HG03175 (cell line): ENCODE data around the gene CPA3.
A peak's percentile ranks its signal among the peaks of the same experiment; 100 is the strongest.

Experiments used
- ATAC-seq: cut with Tn5 transposase; IDR thresholded peaks from one replicate; pipeline ENCODE4 v1.9.1; 2021; ENCODE audit warnings: mild to moderate bottlenecking, moderate library complexity; ENCODE audit not compliant: unreplicated experiment

CPA3 gene, protein sequence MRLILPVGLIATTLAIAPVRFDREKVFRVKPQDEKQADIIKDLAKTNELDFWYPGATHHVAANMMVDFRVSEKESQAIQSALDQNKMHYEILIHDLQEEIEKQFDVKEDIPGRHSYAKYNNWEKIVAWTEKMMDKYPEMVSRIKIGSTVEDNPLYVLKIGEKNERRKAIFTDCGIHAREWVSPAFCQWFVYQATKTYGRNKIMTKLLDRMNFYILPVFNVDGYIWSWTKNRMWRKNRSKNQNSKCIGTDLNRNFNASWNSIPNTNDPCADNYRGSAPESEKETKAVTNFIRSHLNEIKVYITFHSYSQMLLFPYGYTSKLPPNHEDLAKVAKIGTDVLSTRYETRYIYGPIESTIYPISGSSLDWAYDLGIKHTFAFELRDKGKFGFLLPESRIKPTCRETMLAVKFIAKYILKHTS

DNA sequence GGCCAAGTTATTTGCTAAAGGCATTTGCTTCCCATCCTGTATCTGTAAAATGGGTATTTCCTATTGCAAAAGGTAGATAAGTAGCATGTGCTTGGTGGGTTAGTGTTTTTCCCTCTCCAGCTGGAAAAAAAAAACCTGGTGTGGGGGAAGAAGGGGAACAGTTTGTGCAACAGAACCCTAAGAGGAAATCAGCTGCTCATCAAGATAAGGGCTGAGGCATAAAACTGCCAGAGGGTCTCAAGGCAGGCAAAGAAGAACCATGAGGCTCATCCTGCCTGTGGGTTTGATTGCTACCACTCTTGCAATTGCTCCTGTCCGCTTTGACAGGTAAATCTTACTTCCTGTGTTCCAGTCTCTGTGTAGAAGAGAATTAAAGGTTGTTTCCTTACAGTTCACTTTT is at the start of gene CPA3:
Gene CPA3 (plus strand): TSS at position 248 of the 400 bp plus-strand sequence. CDS start 12 bp downstream, at position 260.
- ATAC-seq, result no peak

DNA sequence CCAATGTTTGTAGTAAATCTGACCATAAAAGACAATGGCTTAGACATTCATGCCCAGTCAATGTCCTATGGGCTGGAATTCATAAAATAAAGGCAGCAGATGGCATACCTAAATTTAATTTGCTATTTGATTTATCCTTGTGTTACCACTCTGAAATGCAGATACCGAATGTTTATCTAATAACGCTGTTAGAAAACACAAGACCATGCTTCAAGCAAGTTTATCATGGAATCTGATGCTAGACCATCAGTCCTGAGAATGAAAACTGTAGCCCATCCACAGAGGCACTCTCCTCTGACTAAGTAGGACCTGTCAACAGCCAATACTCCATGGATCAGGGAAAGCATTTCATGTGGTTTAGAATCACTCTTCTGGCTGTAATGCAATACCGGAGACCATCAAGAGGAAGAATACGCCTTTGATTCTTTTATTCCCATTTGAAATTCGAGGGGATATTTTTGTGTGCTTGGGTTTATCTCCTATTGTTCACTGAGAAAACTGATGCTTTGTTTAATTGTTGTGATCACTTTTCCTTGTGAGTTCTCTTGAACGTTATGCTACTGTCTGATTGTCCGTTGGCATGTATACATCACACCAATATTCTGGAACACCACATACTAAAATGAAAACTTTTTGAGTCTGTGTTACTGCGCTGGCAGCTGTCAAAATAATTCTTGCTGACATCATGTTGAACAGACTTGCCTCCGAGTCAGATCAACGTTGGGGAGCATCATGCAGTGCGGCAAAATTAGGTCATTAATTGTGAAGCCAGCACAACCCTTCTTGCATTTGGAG is 49.6 kb upstream of the CPA3 start:
- ATAC-seq, result no peak

DNA sequence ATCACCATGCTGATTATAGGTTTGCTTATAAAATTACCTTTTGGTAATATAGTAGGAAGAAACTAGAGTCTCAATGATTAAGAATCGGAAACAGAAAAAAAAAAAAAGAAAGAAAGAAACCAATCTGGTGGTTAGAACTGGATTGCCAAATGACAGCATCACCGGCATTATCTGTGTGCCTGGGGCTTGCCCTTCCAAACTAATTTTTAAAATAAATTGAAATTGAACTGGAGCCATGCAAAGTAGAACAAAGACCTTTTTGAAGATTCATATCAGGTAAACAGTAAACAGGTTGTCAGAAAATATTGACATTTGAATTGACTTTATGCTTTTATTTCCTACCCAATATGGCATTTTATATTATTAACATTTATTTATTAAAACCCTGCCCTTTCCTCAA is 48.7 kb upstream of the CPA3 start:
- ATAC-seq, result no peak

DNA sequence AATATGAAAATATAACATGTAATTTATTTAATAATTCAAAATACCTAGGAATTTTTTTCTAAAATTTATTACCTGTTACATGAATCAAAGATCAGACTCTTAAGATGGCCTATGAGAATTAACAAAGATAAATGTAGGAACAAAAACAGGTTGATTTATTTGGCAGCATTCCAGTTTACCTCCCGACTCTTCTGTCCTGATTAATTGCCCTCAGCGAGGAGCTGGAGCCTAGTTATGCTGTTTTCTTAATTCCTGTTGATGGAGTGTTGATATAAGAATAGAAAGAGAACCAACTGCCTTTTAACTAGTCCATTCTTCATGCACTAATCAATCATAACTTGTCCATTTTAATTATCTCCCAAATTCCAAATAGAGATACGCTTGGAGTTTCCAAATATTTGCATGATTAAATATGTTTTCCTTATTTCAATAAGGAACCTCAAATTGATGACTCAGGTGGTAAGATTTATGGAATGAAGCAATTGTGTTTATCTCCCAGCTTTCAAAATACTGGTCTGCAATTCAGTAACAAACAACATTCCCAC is 48.0 kb upstream of the CPA3 start:
- ATAC-seq, result no peak

GRCh38 chr3:148820361-148821245 is 44.5 kb upstream of the CPA3 start:
- ATAC-seq, result no peak

- no peak for ATAC-seq
Measured at GRCh38 chr3:148823026-148823425, 42.1 kb upstream of the CPA3 start.

- ATAC-seq, result no peak
Measured at GRCh38 chr3:148825476-148825875, 39.6 kb upstream of the CPA3 start.

GRCh38 chr3:148827585-148827984 is 37.5 kb upstream of the CPA3 start, which contains the start of gene CPB1:
Gene CPB1 (plus strand): TSS chr3:148827811. CDS start chr3:148827824, 13 bp downstream.
- no peak for ATAC-seq

DNA sequence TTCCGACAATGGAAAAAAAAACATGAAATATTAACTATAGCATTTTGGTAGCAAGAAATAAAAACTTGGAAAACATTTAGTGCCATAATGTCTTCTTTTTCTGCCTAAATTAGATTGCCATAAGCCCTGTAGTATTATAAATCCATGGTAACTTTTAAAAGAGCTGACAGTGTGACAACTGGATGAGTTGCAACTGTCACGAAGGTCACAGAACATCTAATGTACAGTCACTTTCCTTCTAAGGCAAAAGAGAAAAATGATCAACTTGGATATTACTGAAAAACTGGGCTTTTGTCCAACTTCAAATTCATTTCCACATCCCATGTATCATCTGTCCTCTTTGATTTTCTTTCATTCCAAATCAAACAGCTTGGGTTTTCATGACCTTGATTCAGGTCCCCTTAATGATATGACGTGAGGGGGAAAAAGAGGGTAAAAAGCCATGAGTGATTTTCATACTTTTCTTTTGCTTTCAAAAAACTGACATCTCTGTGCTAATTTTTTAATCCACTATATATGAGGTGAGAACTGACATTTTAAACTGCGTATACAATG is 36.9 kb upstream of the CPA3 start:
- no peak for ATAC-seq

GRCh38 chr3:148829926-148830325 is 35.2 kb upstream of the CPA3 start:
- ATAC-seq, result no peak

GRCh38 chr3:148833223-148833622 is 31.9 kb upstream of the CPA3 start:
- no peak for ATAC-seq

DNA sequence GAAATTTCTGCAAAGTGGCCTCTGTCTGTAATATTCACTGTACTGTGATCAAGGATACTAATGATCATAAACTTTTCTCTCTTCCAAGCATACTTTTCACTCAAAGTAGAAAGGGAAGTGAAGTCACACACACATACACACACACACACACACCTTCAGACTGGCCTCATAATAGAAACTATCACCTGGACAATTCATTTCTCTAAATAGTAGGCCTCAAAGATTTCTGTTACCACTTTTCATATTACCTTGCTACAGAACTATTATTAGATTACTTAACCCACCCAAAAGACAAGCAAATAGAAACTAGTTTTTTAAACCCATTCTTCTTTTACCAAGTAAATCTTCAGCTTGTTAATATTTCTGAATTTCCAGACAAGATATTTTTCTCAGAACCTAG is 25.3 kb upstream of the CPA3 start:
- peak; percentile 70 for ATAC-seq

GRCh38 chr3:148840451-148840850 is 24.6 kb upstream of the CPA3 start:
- peak; percentile 3 for ATAC-seq

GRCh38 chr3:148845756-148846395 is 19.2 kb upstream of the CPA3 start:
- no peak for ATAC-seq

GRCh38 chr3:148847351-148847750 is 17.7 kb upstream of the CPA3 start:
- ATAC-seq, result no peak

DNA sequence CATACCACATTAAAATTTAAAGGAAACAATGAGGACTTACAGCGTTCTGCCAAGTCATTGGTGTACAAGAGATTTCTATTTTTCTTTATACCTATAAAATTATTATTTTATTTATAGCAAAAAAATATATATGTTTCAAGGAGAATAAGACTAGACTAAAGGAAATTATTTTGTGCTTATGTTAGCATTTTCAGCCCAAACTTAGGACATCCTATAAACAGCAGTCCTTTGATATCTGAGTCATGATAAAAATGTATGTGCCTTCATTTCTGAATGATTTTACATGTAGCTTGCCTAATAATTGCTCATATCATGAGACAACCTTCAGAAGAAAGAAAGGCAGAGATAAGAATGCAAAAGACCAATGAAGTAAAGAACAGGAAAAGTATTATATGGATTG is 16.7 kb upstream of the CPA3 start:
- ATAC-seq, result no peak

DNA sequence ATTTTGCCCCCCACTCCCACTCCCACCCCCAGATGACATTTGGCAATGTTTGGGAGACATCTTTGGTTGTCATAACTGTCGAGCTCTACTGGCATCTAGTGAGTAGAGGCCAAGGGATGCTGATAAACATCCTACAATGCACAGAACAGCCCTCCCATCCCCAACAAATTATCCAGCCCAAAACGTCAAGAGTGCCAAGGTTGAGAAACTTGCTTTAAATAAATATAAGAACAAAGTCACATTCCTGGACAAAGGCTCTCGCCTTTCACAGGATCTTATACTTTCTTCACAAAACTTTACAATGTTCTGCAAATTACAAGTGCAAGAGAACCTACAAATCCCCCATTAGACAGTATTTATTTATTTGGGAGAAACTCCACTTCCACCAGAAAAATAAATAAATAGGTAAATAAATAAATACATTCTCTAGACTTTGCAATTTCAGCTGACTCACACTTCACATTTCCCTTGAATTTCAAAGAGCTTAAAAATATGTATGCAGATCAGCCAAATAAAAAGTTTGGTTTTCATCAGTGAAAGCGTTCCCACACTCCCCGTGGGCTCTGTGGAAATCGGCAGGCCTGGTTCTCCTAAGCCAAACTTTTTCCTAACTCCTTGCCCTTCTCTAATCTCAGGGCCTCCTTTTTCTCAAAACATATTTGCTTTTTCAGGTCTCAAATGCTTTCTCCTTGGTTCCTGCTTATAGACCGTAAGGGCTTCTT is 12.7 kb upstream of the CPA3 start:
- no peak for ATAC-seq

DNA sequence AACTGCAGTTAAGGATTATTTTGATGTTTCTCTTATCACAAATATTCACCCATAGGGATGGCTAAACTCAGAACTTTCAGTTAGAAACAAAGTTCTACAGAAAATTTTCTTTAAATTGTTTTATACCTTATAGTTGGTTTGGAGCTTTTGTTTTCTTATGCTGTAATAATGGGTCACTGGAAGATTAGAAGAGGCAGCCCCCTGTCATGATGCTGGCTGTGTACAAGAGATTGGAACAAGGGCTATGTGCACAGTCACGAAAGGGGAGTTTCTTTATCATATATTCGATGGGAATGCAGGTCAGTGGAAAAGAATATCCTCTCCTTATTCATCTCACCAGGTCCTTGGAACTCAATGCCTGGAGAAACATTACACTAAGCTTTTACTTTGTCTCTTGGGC is 12.0 kb upstream of the CPA3 start:
- no peak for ATAC-seq

DNA sequence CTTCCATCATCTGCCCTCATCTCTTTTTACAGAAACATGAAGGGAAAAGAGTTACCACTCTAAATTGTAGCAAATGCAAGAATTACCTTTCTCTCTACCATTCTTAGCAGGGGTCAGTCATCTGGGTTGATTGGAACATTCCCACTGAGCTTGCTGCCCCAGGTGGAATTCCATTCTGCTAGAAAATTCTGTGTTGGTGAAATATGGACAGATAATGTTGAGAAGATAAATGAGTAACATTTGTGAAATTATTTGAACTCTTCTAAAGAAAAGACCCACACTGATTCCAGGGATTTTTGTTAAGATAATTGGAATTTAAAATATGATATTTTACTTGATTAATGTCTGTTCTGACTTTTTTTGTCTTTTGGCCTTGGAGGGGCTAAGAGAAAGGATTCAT is 11.0 kb upstream of the CPA3 start:
- ATAC-seq, result no peak
